Measurements from ENCODE around the gene EDA.

- no peak for TF ChIP-seq CTCF (IDR thresholded peaks at IDR 0.05; ENCODE audit: low read depth, low read length, poor library complexity, severe bottlenecking)
- no peak for TF ChIP-seq EZH2phosphoT487 (IDR thresholded peaks at IDR 0.05; ENCODE audit: borderline replicate concordance, low read length)
Observed at GRCh38 chrX:69815063-69815462, 199.2 kb downstream of the EDA start.

All from DOHH2 (cell line).